Measurements from ENCODE around the gene KRTAP15-1.

The KRTAP15-1 gene, protein sequence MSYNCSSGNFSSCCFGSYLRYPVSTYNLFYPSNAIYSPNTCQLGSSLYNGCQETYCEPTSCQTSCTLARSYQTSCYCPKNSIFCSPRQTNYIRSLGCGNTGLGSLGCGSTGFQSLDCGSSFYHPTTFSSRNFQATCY

DNA sequence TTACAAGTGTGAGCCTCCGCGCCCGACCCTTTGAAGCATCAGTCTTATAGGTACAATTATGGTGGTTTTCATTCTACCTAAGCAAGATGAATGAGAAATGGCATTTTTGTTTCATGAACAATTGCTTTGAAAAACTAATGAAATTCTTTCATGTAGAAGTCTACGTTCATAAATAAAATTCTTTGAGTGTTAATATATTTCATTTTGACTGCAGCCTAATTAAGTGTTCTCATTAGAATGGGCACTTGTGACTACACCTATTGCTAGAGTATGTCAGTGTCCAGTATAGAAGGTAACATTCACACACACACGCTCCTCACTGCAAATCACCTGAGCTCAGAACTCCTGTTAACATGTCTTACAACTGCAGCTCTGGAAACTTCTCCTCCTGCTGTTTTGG, at the start of gene KRTAP15-1:
KRTAP15-1 (plus strand) TSS at position 301 of the 400 bp plus-strand sequence; CDS start at position 354, 53 bp downstream.
- no peak for DNase-seq

DNA sequence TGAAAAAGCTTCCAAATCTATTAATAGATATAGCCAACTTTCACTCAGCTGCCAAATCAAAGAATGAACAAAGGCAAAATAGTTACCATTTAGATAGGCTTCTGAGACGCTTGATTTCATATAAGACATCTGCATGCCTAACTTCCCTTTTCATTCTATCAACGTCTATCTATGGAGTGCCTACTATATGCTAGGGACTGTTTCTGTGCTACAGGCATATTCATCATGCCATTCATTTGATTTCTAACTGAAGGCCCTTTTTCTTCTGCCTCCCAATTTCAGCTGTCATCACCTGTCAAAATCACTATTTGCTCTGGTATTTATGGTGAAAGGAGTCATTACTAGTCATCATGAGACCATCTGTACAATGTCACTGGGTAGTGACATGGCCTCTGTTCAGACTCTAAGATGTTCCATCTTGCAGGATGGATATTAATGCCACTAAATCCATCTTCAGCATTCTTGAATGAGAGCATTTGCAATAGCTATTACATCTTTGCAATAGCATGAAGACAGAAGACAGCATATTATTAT, 48.5 kb upstream of the KRTAP15-1 start:
- DNase-seq = no peak

- no peak for DNase-seq
Observed at GRCh38 chr21:30395731-30396130, 44.3 kb upstream of the KRTAP15-1 start, which contains the start of gene KRTAP13-1. Gene KRTAP13-1, plus strand, starts transcription at chr21:30396031. Its CDS starts 56 bp downstream, at chr21:30396087.

GRCh38 chr21:30408782-30409494, 31.1 kb upstream of the KRTAP15-1 start:
- peak; percentile 51 for DNase-seq

- no peak for DNase-seq
Observed at GRCh38 chr21:30415993-30416392, 24.1 kb upstream of the KRTAP15-1 start.

DNA sequence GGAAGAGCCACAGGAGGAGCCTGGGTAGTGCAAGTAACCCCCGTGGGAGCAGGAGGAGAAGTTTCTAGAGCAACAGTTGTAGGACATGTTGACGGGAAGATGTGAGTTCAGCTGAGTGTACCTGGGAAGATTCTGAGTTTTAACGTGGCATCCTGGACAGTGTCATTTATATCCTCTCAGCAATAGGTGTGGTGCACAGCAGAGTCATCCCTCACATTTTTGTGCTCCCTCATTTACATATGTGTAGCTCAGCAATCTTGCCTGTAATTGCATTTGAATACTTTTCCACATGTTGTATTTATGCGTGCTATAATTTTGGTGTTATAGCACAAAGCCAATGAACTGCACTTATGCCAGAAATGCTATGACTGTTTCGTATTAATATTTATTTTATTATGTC, 14.2 kb upstream of the KRTAP15-1 start, which contains the start of gene KRTAP13-3:
KRTAP13-3 (minus strand) TSS at position 101 of the 400 bp plus-strand sequence; CDS start at position 87, 14 bp downstream.
- no peak for DNase-seq

DNA sequence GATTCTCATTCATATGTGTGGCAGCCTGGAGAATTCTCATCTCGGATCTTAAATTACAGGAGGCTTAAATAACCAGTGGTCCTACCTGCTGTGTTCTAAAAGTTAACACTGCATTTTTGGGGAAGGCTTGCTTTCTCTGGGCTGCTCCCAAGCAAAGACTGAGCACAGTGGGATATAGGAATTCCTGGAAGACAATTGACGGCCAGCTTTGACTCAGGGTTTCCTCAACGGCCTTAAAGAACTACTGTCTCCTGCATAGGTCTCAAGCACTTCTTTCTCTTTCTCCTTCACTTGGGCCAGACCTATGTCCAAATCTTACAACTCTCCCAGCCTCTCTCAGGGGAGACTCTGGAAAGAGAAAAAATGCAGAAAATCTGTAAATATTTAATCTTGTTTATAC, 13.3 kb upstream of the KRTAP15-1 start:
- DNase-seq = no peak

DNA sequence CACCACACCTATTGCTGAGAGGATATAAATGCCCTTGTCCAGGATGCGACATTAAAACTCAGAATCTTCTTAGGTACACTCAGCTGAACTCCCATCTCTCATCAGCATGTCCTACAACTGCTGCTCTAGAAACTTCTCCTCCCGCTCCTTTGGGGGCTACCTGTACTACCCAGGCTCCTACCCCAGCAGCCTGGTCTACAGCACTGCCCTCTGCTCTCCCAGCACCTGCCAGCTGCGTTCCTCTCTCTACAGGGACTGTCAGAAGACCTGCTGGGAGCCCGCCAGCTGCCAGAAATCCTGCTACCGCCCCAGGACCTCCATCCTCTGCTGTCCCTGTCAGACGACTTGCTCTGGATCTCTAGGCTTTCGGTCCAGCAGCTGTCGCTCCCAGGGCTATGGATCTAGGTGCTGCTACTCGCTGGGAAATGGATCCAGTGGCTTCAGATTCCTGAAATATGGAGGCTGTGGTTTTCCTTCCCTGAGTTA, 9.9 kb upstream of the KRTAP15-1 start, which contains the start of gene KRTAP13-4:
KRTAP13-4 (plus strand) TSS at position 51 of the 486 bp plus-strand sequence; CDS start at position 107, 56 bp downstream.
- no peak for DNase-seq

DNA sequence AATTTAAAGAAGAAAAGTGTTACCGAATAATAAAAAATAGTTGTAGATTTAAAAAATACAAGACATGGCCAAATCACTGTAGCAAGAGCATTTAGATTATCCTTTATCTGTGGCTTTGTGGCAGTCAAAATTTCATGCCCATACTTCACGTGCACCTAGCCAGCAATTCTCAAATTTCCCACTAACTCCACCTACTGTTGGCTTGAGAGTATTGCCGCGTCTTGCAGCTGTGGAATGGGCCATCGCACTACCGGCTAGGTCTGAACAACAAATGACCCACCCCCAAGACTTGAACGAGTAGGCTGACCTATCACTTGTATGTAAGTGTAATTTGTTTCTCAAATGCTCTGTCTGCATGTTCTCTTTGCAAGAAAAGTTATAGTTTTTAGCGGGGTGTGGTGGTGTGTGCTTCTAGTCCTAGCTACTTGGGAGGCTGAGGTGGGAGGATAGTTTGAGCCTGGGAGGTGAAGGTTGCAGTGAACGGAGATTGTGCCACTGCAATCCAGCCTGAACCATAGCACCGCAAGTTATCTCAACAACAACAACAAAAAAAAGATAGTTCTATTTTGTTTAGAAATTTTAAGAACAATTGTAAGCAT, 5.9 kb upstream of the KRTAP15-1 start:
- peak; percentile 47 for DNase-seq

DNA sequence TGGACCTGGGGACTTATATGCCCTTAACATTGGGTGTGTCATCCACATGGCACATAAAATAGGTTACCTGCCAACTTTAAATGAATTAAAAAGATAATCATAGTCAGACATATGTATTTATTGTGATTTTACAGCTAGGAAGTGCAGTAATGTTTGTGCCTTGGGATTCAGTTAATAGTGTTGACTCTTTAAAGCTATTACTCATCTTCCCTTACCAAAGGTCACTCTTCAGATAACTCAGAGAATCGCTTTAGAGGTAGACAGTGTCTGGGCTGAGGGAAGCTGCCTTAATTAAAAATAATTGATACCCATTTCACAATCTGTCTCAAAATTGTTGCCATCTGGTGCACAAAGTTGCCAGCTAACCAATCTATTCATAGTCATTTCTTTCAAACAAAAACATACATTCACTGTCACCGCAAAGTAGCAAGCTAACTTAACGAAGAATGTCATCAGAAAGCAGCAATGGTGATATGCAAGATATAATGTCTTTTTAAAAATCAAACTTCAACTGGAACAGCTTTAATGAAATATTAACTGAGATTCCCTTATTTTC, 3.0 kb upstream of the KRTAP15-1 start:
- DNase-seq = no peak

DNA sequence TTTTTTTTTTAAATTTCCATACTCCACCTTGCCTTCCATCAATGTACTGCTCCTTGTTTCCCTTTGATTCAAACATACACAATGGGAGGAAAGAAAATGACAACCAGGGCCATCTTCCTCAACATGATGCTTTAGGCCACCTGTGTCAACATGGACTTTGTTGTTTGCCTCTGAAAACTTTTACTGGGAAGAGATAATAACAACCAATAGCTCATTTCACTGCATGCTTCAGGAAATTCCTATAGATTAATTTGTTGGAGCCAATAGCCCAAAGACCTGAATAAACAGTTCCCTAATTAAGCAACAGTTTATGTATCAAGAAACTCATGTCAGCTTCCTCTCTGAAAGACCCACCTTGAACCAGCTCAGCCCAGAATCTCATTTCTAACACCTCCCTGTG, 3.2 kb downstream of the KRTAP15-1 start:
- DNase-seq = no peak

- DNase-seq = no peak
Observed at GRCh38 chr21:30444204-30444603, 4.1 kb downstream of the KRTAP15-1 start.

DNA sequence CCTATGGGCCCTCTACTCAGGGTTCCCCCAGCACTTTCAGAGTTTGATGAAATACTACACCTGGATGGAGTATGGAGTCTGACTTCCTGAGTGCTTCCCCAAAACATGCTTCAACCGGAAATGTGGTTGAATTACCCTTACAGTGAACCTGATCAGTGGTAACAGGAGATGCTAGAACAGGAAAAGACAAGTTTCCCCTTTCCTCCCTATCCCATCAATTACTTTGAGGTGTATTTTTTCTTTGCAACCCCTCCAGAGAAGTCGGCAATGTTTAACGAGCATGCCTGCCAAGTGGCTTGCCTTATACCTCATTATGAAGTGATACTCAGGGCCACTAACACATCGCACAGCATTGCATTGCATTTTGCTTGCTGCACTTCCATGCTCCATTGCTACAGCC, 7.0 kb downstream of the KRTAP15-1 start:
- no peak for DNase-seq

DNA sequence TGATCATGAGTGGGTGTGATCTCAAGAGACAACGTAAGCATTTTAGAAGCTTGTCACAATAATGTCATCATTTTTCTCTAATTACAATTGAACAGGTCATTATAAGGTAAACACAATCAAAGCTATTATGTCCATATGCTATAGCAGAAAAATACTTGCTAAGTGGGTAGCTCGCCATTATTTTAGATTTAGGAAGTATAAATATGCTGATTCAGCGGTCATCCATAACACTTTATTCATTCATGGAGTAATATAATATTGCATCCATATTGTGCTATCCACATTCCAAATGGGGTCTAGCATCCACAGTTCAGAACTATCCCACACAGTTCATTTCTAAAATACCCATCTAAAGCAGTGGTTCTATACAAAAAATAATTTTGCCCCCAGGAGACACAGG, 8.4 kb downstream of the KRTAP15-1 start:
- no peak for DNase-seq

- peak; percentile 14 for DNase-seq
Observed at GRCh38 chr21:30463713-30464112, 23.6 kb downstream of the KRTAP15-1 start.

GRCh38 chr21:30468900-30469714, 29.0 kb downstream of the KRTAP15-1 start:
- DNase-seq = no peak

DNA sequence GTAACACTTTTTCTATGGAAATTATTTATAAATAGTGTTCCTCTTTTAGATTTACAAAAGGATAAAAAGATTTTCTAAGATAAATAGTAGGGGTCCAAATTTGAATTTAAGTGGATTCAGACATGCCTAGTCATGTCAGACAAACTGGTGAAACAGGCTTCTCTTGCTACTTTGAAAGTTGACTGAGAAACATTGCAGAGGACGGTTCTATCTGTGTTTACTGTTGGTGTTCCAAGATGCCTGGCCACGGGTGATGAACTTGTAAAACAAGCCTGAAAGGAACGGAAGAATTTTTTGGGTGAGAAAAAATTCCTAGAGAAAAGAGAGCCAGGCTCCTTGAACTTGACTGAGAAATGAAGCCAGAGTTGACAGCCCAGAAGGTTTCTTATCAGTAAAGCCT, 37.9 kb downstream of the KRTAP15-1 start:
- no peak for DNase-seq

DNA sequence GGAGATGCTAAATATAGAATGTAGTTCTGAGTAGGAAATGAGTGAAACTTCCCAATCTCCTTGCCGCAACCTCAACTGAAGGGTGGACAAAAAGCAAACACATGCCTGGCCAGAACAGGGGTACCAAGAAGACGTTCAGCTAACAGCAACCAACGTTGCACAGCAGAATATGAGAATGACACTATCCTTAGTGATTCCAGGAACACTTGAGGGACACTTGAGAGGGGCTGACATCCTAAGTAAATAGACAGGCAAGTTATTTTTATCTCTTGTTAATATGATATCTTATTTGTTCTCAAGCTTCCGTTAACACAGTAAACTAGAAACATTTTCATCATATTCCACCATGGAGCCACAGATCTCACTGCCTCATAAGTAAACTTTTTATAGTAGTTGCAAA, 39.2 kb downstream of the KRTAP15-1 start:
- DNase-seq = no peak

GRCh38 chr21:30480145-30480544, 40.1 kb downstream of the KRTAP15-1 start, which contains the start of gene KRTAP19-1:
Gene KRTAP19-1, minus strand, starts transcription at chr21:30480367. Its CDS starts 50 bp downstream, at chr21:30480317.
- no peak for DNase-seq

- DNase-seq = no peak
Observed at GRCh38 chr21:30482130-30482529, 42.1 kb downstream of the KRTAP15-1 start.

- no peak for DNase-seq
Observed at GRCh38 chr21:30486180-30486579, 46.1 kb downstream of the KRTAP15-1 start.

DNA sequence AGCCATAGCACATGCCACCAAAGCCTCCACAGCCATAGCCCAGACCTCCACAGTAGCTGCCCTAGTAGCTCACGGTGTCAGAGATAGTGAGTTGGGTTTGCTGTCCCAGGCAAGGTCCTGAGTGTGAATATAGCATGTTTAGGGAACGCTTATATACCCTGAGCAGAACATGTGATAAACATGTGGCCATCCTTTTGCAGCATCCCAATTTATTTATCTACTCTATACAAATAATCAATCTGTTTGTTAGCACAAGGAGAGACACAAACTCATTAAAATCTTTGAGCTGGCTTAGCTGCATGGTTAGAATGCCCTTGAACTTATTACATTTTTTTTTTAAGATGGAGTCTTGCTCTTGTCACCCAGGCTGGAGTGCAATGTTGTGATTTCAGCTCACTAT, 47.3 kb downstream of the KRTAP15-1 start, which contains the start of gene KRTAP19-2:
KRTAP19-2 (minus strand) TSS at position 101 of the 400 bp plus-strand sequence; CDS start at position 13, 88 bp downstream.
- DNase-seq = no peak

All from RPMI8226 (cell line).